ENCODE data around the gene LAMA3.

The LAMA3 gene

DNA sequence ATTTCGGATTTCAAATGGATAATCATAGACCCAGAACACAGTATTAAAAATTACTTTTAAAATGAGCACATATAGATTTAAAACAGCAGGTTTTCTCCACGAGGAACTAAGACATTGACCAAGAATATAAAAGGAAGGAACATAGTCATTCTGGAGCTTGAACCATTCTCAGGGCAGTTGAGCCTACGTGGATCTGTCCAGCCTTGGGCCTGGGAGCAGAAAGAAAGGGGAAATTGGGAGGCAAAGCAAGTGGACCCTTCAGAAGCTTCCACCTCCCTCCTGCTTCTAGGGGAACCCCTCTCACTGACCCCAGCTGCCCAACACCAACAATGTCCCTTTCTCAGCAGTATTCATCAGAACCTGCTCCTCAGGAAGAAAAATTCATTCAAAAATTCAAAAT is 293.9 kb downstream of the LAMA3 start:
- no peak for DNase-seq

DNA sequence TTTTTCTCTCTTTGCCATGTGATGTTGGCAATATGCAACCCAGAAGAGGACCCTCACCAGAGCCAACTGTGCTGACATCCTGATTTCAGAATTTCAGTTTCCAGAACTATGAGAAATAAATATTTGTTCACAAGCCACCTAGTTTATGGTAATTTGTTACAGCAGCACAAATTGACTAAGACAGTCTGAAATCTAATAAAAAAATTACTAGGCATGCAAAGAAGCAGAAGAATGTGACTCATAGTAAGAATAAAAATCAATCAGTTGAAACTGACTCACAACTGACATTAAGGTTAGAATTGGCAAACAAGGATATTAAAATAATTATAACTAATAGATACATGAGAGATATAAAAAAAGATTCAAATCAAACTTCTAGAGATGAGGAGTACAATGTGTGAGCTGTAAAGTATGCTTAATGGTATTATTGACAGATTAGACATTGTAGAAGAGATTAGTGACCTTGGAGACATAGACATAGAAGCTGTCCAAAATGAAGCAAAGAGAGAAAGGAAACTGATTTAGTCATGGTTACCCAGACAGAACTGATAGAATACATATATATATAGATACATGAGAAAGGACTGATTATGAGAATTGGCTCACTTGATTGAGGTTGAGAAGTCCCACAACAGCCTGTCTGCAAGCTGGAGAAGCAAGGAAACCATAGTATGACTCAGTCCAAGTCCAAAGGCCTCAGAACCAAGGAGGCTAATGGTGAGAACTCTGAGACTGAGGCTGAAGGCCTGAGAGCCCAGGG is 297.5 kb downstream of the LAMA3 start:
- DNase-seq, result no peak

- no peak for DNase-seq
Measured at GRCh38 chr18:23990474-23991410, 301.5 kb downstream of the LAMA3 start.

- no peak for DNase-seq
Measured at GRCh38 chr18:23992089-23992940, 303.1 kb downstream of the LAMA3 start.

DNA sequence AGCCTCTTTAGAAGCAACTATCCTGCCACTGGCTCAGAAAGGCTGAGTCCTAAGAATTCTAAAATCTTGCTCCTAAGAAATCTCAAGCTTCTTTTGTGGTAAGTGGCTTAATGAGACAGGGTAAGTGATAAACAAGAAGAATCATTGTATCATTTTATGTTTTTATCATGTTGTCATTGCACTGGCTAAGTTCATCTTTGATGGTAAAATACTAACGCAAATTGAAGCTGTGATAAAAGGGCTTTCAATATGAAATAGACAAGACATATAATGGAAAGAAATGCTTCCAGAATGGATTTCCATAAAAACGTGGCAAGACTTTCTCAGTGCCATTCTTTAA is 303.7 kb downstream of the LAMA3 start:
- no peak for DNase-seq

DNA sequence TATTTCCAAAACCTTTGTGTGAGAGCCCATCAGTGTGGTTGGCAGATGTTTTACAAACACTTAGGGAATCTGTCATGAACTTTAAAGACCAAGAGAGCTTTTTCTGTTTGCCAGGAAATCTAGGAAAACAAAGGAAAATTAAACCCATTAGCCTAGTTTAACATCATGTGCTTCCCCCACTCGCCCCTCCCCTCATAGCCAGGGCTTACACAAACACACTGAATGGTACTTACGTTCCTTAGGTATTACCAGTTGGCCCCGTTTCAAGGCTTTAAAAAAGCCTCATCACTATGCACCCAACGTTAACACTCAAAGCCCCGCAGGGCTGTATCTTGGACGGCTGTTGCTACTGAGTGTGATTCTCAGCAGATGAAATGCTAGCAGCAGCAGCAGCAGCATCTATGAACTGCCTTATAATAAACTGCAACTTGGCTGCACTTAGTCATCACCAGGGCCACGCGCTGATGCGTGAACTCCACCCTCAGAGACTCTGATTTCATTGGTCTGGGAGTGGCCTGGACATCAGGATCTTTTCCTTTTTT is 305.2 kb downstream of the LAMA3 start:
- no peak for DNase-seq

GRCh38 chr18:23995180-23995579 is 305.9 kb downstream of the LAMA3 start:
- no peak for DNase-seq

- no peak for DNase-seq
Measured at GRCh38 chr18:23998018-23998417, 308.8 kb downstream of the LAMA3 start.

- DNase-seq, result no peak
Measured at GRCh38 chr18:23998820-23999219, 309.6 kb downstream of the LAMA3 start.

- DNase-seq, result no peak
Measured at GRCh38 chr18:24000613-24001490, 311.6 kb downstream of the LAMA3 start.

DNA sequence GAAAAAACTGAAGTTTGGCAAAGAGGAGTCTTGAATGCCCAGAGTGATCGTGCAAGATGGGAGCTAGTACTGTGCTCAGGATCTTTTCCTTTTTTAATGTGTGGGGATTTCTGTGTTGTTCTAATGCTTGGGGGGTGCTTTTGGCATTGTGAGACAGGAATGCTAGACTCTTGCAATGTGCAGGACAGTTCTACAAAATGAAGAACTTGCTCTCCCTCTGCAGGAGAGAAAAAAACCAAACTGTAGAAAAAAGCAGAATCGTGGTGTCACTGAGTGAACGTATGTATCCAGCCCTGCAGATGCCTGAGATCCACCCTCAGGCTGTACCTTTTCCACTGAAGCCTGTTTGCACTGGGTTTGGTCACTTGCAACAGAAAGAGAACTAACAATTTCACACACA is 313.2 kb downstream of the LAMA3 start:
- DNase-seq, result no peak

DNA sequence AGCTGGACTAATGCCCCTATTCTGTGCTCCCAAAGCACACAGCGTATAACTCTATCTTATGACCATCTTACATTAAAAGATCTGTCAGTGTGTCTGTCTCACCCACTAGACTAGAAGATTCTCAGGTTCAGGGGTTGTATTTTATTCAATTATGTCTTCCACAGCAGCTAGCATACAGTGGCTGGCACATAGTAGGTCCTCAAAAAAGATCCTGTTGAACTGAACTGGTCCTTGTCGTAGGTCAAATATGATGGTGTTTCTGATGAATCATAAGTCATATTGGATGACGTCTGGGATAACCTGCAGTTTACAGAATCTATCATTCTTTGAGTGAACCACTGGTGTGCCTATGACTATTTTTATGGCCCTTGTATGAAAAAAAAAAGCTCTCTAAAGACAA is 314.0 kb downstream of the LAMA3 start:
- no peak for DNase-seq

GRCh38 chr18:24003903-24004640 is 314.8 kb downstream of the LAMA3 start:
- DNase-seq, result no peak

Measured in stimulated activated CD4-positive, alpha-beta T cell treated with anti-CD3 and anti-CD28 coated beads, Interleukin-4, amount 100 ng/mL, for 1 hour (primary cell).